ENCODE measurements around the gene SYTL5. TPM values are rescaled to one million over a fixed set of nuclear protein-coding genes. Genes with fewer than 3 reads are reported as not detected.

Gene SYTL5
- total RNA-seq, 1 experiment from 2014 or later = 0.04 TPM

Small RNA genes within 50 kb of the gene (microRNA-seq; reads per million reads assigned to microRNA genes)
- gene MIR548AJ2 (ENCODE audit: unreplicated experiment) = not detected

Other genes with a start within 250 kb of the SYTL5 start
- gene CYBB, start 226.5 kb upstream of the SYTL5 start, total RNA-seq (2014; rRNA removed) = 0.40 and 0.46 TPM in 2 replicates
- 29.6 and 44.0 TPM in 2 replicates for gene DYNLT3, start 159.0 kb upstream of the SYTL5 start, total RNA-seq (2014; rRNA removed)
- gene SRPX, start 214.3 kb downstream of the SYTL5 start, total RNA-seq (2014; rRNA removed) = 5.0 and 5.4 TPM in 2 replicates